ENCODE measurements around the gene SLC25A48.

The SLC25A48 gene, protein sequence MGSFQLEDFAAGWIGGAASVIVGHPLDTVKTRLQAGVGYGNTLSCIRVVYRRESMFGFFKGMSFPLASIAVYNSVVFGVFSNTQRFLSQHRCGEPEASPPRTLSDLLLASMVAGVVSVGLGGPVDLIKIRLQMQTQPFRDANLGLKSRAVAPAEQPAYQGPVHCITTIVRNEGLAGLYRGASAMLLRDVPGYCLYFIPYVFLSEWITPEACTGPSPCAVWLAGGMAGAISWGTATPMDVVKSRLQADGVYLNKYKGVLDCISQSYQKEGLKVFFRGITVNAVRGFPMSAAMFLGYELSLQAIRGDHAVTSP

DNA sequence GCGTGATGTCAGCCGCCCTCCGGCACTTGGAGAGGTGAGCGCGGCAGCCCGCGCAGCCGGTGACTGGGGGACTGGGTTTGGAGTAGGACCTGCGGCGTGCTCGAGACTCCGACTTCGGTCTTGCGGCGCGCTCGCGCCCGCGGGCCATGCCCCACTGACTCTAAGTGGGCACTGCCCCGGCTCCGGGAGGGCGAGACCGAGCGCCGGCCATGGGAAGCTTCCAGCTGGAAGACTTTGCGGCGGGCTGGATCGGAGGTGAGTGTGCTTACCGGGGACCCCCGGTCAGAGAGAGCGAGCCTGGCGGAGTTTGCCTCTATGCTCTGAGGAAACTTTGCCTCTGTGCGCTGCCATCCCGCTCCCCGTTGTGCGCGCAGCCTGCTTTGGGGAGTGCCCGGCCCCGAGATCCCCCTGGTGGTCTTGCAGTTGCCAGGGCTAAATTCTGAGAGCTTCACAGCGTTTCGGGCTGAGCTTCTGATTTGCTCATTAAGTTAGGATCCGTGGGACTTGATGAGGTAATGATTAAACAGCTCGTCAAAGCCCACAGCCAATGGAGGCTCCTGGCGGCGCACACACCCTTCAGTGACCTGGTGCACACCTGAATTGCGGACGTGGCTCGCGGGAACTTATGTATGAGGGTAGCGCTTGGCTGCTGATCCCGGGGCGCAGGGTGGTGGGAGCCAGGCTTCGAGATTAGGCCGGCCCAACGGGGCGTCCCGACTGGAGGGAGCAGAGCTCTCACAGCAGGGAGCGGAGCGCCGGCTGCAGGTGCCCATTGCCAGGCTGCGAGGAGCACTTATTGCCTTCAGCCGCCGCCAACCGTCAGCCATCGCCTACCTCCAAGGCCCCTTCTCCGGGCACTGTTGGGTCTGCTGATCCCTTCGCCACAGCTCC, at the start of gene SLC25A48:
SLC25A48 (plus strand) TSS at position 25 of the 891 bp plus-strand sequence; CDS start at position 210, 185 bp downstream.
- DNase-seq, result no peak

DNA sequence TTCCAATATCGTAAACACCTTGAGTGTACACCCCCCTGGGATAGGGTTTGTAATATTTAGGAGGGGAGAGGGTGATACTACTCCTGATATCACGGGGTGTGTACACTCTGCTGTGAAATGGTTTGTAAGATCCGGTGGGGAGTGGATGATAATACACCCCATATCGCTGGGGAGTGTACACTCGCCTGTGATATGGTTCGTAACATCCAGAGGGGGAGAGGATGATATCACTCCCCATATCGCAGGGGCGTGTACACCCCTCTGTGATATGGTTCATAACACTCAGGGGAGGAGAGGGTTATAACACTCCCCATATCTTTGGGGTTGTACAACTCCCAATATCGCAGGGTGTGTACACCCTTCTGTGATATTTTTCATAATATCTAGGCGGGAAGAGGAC, 33.8 kb upstream of the SLC25A48 start:
- no peak for DNase-seq

DNA sequence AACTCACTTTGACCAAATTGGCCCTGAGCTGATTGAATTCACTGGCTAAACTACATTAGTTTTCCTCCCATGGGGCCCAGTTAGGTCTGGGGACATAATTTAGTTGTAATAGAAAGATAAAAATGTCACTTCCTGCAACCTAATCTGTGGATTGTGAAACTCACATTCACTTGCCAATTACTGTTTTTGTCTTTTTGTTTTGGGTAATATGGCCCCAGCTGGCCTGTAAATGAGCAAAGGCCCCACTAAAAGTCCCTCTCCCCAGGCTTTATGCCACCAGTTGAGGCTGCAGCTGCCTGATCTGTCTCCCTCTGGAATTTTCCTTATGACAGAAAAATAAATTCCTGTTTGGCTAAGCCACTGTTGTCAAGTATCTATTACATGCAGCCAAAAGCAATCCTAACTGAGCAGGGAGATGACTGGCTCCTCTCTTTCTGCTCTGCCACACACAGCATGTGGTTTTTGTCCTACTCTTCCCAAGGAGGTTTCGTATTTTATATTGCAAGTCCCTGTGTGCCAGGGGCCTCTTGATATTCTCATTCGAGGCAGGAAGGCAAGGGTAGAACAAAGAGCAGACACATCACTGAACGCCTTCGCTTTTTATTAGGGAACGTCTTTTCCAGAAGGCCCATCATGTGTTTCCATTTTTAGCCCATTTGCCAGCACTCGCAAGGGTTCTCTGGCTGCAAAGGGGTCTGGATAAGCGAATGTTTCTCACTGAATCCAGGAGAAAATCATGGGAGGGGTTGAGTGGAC, 24.1 kb upstream of the SLC25A48 start:
- no peak for DNase-seq

DNA sequence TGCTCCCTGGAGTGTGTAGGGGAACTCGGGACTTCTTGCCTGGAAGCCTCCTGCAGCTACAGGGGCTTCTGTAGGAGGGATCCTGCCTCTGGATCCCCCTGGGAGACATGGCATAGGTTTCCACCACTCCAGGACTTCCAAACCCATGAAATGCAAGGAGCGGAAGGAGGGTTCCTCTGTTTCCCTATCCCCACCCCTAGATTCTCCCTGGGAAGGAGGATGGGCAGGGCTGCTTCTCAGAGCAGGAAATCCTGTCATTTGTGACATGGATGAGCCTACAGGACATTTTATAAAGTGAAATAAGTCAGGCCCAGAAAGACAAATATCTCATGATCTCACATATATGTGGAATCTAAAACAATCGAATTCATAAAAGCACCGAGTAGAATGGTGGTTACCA, 23.5 kb upstream of the SLC25A48 start:
- DNase-seq, result no peak

DNA sequence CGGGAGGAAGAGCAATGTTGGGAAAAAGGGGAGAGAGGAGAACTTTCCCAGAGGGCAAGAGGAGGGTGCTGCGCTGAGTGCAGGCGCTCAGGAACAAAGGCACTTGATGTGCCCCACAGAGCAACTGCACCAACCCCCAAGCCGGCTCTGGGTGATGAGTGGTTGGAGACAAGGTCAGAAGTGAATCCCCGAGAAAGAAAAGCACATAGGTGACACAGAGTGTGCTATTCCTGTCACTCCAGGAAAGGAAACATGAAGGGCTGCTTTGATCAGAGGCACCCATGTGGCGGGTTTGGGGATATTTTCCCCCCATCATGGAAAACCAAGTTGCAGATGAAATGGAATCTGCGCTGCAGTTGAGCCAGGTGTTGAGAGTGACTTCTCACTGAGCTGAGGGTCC, 20.7 kb upstream of the SLC25A48 start:
- DNase-seq, result no peak

DNA sequence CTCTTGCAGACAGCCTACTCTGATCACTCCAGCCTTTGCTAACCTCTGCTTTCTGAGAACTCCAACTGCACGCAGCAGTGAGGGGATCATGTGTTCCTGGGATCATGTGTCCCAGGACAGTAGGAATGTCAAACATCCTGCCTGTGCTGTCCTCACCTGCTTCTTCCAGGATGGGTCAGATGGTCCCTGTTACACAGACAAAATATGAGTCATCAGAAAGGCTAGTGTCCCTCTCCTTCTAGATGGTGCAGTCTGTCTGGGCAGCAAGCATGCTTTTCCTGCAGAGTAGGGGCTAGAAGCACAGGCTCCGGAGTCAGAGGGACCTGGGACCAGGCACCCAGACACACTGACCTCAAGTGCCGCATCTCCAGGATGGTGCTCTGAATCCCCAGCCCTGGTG, 20.1 kb upstream of the SLC25A48 start:
- no peak for DNase-seq

DNA sequence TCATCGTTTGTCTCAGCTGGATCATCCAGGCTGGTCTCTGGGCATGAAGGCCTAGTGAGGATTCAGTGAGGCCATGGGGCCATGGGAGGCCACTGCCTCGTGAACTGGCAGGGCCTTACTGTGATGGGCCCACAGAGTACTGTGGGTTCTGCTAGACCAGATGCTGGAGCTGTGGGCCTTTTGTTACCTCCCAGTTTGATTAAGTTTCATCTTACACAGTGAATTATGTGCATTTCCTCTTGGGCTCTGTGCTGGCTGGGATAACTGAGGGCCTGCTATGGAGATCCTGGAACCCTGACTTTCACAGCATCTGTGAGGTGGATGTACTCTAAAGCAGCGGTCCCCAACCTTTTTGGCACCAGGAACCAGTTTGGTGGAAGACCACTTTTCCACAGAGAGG, 19.7 kb upstream of the SLC25A48 start:
- DNase-seq, result no peak

DNA sequence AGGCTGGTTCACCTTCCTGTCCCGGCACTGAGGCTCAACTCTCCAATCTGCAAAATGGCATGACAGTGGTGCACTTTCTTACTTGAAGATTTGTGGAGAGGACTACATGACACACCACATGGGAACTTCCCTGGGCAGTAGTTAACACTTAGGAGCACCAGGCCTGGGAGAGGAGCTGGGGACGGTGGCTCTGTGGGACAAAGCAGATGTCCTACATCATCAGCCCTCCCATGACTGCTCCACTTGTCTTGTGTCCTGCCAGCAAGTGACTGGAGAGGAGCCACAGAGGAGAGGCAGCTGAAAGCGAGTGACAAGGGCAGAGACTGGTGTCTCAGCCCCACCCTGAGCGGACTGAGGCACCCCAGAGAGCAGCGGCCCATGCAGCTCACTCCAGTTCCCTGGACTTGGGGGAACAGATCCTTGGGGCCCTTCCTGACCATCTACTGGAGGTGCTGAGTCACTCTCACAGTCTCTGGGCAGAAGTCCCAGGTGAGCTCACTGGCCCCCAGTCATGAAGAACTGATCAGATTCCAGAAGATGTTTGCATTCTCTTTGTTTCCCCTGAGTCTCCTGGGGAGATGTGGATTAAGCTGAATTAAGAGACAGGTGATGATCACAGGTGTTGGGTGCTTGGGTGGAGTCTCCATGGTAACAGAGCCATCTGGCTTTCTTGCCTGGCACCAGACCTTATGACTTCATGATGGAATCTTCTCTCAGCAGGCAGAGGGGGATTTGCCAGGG, 13.2 kb upstream of the SLC25A48 start:
- no peak for DNase-seq

DNA sequence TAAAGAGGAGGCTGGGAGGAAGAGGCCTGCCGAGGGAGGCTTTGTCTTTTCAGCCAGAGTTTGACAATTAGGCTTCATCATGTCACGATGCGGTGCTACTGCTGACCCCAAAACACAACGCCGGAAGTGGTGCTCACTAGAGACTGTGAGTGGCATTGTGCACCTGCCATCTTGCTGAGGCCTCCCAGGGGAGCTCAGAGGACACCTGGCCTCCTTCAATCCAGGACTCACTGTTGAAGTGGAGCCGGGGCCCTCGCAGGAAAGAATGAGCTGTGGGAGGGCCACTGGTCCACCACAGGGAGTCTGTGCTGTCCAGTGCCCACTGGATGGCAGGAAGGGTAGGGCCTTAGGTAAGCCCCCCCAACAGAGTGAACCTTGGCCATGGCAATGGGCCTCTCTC, 12.7 kb upstream of the SLC25A48 start:
- no peak for DNase-seq

DNA sequence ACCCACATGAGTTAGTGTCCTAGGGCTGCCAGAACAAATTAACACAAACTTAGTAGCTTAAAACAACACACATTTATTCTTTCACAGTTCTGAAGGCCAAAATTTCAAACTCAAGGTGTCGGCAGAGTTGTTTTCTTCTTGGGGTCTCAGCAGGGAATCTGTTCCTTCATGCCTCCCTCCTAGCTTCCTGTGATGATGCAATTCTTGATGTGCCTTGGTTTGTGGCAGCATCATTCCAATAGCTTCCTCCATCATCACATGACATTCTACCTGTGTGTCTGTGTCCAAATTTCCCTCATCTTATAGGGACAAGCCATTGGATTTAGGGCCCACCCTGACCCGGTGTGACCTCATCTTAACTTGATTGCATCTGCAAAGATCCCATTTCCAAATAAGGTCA, 12.2 kb upstream of the SLC25A48 start:
- no peak for DNase-seq

DNA sequence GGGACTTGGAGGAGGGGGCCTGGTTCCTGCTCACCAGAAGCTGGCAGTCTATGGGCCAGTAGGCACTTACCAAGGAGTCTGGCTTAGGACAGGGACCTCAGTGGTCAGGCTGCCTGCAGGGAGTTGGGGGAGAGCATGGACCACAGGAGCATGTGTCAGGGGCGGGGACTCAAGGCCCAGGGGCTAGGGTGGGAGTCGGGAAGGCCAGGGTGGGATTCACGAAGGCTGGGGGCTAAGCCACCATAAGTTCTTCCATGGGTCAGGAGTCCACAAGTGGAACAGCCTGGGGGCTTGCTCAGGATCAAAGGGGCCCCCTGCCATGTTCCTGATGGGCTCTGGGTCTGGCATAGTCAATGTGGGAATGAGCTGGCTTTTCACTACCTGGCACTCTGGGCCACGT, 11.5 kb upstream of the SLC25A48 start:
- no peak for DNase-seq

DNA sequence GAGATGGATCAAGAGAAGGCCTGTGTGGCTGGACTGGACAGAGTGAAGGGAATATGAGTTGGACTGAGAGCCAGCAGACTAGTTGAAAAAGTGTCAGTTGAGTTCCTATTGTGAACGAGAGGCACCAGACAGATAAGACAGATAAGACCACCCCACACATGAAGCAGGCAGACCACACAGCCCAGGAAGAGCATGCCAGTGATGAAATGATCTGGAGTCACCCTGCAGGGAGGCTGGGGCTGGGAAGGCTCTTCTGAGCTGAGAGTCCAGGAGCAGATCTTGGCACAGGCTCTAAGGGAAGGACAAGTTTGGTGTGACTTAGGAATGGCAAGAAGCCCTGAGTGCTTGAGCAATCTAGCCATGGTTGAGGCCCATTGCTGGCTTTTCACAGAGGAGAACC, 10.6 kb upstream of the SLC25A48 start:
- DNase-seq, result no peak

DNA sequence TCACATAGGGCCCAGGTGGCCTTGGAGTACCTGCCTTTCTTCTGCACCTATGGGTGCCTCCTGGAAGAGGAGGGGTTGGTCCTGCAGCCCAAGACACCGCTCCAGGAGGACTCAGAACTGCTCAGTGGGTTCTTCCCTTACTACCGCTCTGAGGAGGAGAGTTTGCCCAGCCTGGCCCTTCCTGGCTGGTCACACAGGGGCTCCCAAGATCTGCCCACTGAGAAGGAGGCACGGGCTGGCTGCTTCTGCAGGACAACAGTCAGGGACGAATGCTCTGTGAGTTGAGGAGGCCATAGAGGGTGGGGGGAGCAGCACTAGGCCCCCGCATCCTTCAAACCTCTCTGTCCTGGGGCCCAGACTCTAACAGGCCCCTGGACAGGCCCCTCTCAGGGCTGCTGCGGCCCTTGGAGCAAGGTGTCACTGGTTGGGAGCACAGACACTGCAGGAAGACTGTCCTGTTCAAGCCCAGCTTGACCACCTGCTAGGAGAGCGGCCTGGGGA, 9.9 kb upstream of the SLC25A48 start:
- DNase-seq, result no peak

DNA sequence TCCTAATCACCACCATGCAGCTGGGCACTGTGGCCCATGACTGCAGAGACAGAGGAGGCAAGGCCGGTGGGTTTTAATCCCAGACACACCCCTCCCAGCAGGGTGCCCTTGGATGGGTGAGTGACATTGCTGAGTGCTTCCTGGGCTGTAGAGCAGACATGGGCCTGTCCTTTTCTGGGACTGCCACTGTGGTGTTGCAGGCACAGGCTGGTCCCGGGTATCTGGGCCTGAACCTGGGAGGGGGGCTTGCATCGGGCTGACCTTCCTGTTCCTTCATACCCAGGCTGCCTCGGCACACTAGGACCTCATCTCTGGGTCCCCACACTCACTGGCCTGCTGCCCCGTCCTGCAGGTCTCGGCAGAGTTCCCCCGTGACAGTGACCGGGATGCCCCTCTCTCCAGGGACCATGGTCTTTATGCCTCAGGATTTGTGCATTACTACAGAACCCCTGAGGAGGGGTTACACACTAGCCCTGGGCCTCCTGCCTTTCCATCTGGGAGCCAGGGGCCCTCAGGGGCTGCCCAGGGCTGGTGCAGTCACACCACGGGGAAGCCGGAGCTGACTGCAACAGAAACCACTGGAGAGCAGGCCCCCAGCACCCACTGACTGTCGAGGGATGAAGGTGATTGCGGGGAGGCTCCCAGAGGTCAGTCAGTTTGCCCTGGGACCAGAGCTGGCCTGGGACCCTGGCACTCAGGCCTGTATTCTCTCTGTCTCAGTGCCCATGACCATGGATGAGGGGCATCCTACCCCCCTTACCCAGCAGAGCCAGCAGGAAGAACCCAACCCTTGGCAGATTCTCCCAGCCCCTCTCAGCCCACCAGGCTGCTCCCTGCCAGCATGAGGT, 8.9 kb upstream of the SLC25A48 start:
- no peak for DNase-seq

DNA sequence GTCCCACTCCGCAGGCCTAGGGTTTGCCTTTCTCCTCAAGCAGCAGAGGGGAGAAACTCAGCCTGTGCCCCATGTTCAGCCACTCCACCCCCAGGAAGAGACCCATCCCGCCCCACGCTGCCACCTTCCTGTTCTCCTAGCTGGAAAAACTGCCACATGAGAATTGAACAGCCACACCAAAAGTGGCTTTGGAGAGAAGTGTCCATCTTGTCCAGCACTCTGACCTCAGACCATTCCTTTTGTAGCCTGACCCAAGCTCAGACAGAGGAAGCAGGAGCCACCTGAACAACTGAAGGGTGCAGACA, 8.3 kb upstream of the SLC25A48 start:
- DNase-seq, result no peak

DNA sequence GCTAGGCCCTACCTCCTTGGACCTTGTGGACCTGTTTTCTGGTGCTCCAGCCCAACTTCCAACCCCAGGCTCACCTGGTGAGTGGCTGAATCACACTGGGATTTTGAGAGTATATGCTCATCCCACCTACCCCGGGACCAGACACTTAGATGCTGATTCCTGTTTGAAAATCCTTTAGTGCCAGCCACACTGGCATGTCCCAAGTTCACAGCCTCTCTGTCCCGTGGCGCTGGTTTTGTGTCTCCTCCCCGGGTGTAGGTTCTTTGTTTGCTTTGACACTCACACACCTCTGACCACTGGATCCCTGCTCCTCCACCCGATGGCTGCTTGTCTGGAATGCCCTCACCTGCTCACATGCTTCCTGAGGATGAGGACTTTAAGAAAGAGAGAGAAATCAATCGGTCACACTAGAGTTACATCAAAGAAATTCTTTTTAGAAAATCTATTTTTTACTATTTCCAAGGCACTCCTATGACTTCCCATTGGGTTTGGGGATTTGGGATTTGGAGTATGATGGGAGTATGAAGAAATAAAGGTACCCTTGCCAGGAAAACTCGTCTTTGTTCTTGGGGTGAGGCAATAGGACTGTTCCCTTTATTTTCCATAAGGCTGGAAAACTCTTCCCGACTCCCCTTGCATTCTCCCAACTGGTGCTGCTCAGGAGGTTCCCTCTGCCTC, 7.3 kb upstream of the SLC25A48 start:
- no peak for DNase-seq

DNA sequence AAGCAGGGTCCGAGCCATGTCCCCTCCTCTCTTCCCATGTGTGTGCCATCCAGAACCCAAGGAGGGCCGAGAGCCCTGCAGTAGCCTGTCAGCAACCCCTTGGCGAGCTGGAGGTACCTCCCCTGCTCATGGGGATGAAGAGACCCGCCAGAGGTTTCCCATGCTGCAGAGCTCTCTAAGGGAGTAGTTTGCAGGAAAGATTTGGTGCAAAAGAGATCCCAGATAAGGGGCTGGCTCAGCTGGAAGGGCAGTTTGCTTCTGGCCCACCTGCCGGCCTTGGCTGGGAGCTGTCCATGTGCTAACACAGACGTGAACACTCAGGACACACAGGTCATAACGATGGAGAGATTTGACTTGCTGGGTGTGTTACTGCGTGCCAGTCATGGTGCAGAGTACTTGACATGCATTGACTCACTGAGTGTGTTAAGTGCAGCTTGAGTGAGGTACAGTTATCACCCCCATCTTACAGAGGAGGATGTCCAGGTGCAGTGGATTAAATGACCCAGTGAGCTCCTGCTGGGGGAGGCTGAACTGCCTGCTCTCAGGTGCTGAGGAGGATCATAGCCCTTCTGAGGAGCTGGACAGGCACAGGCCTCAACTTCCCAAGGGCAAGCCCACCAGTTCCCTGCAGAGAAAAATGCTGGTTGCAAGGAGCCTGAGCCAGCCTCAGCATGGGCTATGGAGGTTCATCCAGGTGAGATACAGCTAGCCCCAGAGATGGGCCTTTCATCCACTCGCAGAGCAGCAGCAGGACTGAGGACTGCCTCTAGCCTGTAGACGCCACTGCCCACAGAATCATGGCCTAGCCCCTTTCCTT, 6.3 kb upstream of the SLC25A48 start:
- DNase-seq, result no peak

DNA sequence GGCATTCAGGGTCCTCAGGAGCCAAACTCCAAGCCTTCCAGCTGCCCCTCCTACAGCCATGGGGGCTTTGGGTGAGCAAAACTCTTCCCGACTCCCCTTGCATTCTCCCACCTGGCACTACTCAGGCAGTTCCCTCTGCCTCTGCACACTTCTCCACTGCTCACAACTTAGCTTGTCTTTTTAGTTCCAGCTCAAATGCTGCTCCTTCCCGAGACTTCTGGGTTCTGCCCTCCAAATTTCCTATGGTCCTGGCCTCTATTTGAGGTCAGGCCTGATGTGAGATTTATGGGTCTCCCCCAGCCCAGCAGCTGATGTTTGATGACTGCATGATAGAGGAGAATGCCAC, 5.7 kb upstream of the SLC25A48 start:
- DNase-seq, result no peak

DNA sequence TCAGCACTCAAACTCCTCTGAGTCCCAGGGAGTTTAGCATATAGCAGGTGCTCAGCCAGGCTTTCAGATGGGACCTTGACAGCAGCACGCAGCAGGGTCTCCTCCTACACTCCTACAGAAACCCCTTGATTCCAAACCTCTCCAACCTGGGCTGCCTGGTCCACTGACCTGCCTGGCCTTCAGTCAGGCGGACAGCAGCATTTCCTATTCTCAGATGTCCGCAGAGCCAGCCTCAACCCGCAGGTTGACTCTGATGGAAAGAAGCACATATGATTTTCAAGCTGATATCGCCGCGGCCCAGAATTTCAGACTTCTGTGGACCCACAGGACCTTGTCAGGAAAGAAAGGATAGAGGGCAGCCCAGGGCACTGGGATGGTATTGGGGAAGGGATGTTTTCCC, 5.3 kb upstream of the SLC25A48 start:
- no peak for DNase-seq

DNA sequence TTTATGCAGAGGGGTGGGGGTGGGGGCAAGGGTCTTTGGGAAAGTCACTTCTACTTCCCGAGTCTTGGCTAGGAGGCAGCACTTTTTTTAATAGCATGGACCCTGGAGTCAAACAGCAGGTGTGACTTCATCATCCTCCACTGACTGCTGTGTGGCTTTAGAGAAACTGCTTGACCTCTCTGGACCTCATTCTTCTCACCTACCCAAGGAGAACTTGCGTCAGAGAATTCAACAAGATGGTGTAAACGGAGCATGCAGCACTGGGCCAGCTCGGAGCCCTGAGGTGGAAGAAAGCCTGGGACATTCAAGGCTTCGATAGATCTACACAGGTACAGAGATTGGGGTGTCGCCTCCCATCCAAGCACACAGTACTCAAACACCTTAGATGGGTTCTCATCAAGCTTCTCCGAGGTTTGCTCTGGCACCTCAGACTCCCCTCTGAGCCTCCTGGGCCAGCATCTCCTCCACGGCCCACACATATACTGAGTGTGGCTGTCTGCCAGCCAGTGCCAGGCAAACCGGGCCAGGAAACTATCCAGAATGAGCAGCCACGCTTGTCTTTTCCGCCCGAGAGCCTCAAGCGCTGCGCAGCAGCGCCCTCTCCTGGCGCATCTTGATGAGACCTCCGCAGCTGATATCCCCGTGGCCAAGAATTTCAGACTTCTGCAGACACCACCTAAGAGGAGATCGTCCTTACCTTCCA, 4.6 kb upstream of the SLC25A48 start:
- DNase-seq, result no peak

All from activated effector memory CD4-positive, alpha-beta T cell treated with Interleukin-2 at 50 U/mL for 16 hours (primary cell).